Ovary (tissue), 3 donors: ENCODE results near the gene IL11.

ENCODE experiments used
- CTCF ChIP-seq, 3 donors: fragments of 450-650 bp in 2 of 3; fragments of 200-600 bp in 1 of 3; IDR thresholded peaks; one replicate each; pipeline versions ENCODE4 v1.5.1 to v1.8.0; 2016 to 2022; ENCODE audit warnings: antibody characterized with exemption in 3 of 3, mild to moderate bottlenecking in 1 of 3
- POLR2A ChIP-seq: fragments of 450-650 bp; IDR thresholded peaks from one replicate; pipeline ENCODE4 v1.6.1; 2017; ENCODE audit warnings: antibody characterized with exemption, mild to moderate bottlenecking, moderate library complexity
- donor health status: DM: no; HTN: no; CAD: no.

DNA sequence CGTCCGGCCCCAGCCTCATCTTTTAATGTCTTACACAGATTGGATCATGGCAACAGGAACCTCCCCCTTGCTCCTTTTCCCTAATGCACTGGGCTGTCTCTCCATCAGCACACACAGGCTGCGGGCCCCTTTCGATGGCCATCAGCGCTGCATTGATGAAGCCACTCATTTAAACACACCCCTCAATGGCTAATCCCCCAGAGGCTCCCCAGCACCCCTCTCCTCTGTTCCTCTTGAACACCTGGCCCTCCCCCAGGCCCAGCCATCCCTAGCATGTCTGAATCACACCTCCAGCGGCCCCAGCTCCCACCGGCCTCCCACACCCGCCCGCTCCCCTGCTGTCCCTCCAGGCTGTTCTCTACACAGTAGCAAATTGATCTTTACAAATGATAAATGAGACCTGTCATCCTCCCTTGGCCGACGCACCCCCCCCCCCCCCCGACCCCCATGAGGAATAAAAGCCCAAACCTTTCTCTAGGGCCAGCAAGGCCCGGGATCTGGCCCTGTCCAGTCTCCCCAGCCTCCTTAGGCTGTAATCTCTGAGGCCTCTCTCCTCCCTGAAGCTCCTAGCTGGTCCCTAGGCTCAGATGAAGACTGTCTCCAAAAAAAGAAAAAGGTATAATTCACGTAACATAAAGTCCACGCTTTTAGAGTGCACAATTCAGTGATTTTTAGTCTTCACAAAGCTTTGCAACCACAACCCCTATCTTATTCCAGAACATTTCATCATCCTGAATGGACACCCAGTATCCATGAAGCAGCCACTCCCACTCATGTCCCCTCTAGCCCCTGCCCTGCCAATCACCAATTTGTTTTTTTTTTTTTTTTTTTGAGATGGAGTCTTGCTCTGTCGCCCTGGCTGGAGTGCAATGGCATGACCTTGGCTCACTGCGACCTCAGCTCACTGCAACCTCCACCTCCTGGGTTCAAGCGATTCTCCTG lies 22.8 kb upstream of the IL11 start:
- TF ChIP-seq CTCF (IDR thresholded peaks at IDR 0.05) (no peak), POLR2A (no peak)
